ENCODE data around the gene IFNL1.

IFNL1 gene

GRCh38 chr19:39277598-39277997 lies 18.6 kb upstream of the IFNL1 start:
- no peak for TF ChIP-seq CTCF (conservative IDR thresholded peaks at IDR 0.05)
- TF ChIP-seq ZFX (IDR thresholded peaks at IDR 0.05): no peak
- H3K27ac ChIP-seq: no peak overlapping the region

- TF ChIP-seq CTCF (conservative IDR thresholded peaks at IDR 0.05) (no peak), ZFX (IDR thresholded peaks at IDR 0.05) (no peak)
- H3K27ac ChIP-seq: no peak overlapping the region
Observed at GRCh38 chr19:39282021-39282420, 14.2 kb upstream of the IFNL1 start.

- no peak overlapping the region for H3K27ac ChIP-seq
- TF ChIP-seq ZFX (IDR thresholded peaks at IDR 0.05): no peak
- TF ChIP-seq CTCF (conservative IDR thresholded peaks at IDR 0.05): no peak
Observed at GRCh38 chr19:39284032-39284431, 12.2 kb upstream of the IFNL1 start.

- no peak overlapping the region for H3K27ac ChIP-seq
- TF ChIP-seq ZFX (IDR thresholded peaks at IDR 0.05): no peak
- no peak for TF ChIP-seq CTCF (conservative IDR thresholded peaks at IDR 0.05)
Observed at GRCh38 chr19:39293394-39293793, 2.8 kb upstream of the IFNL1 start.

- no peak for TF ChIP-seq CTCF (conservative IDR thresholded peaks at IDR 0.05)
- H3K27ac ChIP-seq: no peak overlapping the region
Observed at GRCh38 chr19:39296906-39297305, 699 bp downstream of the IFNL1 start.

GRCh38 chr19:39297931-39298634 lies 1.9 kb downstream of the IFNL1 start:
- TF ChIP-seq ZFX (IDR thresholded peaks at IDR 0.05) (no peak), CTCF (conservative IDR thresholded peaks at IDR 0.05) (no peak)
- no peak overlapping the region for H3K27ac ChIP-seq

- TF ChIP-seq CTCF (conservative IDR thresholded peaks at IDR 0.05) (no peak), ZFX (IDR thresholded peaks at IDR 0.05) (no peak)
- no peak overlapping the region for H3K27ac ChIP-seq
Observed at GRCh38 chr19:39299404-39299803, 3.2 kb downstream of the IFNL1 start.
